H9 (cell line): ENCODE results near the gene GATC. TPM values are rescaled to one million over a fixed set of nuclear protein-coding genes. Genes with fewer than 3 reads are reported as not detected.

ENCODE experiments used
- DNase-seq: peaks from one replicate; pipeline ENCODE4 v3.0.0-alpha.2; 2017
- H2AFZ ChIP-seq: one replicate; pipeline ENCODE4 v1.6.1; 2013; ENCODE audit warnings: mild to moderate bottlenecking, low read length, control low read depth, moderate library complexity
- H2AK5ac ChIP-seq: 2 replicates; pipeline ENCODE4 v1.6.1; 2013; ENCODE audit warnings: low read length, control low read depth, mixed read lengths; ENCODE audit not compliant: insufficient read length
- H2BK120ac ChIP-seq: one replicate; pipeline ENCODE4 v1.6.1; 2013; ENCODE audit warnings: low read depth, mild to moderate bottlenecking, low read length, control low read depth, inconsistent platforms; ENCODE audit not compliant: poor library complexity, severe bottlenecking
- H2BK12ac ChIP-seq: 2 replicates; pipeline ENCODE4 v1.6.1; 2013; ENCODE audit warnings: low read length, control low read depth, mixed read lengths, low read depth; ENCODE audit not compliant: insufficient read length
- H2BK15ac ChIP-seq: 2 replicates; pipeline ENCODE4 v1.6.1; 2013; ENCODE audit warnings: low read depth, low read length, control low read depth
- H2BK20ac ChIP-seq: one replicate; pipeline ENCODE4 v1.6.1; 2013; ENCODE audit warnings: low read depth, mild to moderate bottlenecking, low read length, control low read depth, inconsistent platforms; ENCODE audit not compliant: poor library complexity, severe bottlenecking
- H2BK5ac ChIP-seq: 2 replicates; pipeline ENCODE4 v1.6.1; 2013; ENCODE audit warnings: low read length, control low read depth, mixed read lengths; ENCODE audit not compliant: insufficient read length
- H3K14ac ChIP-seq: 2 replicates; pipeline ENCODE4 v1.6.1; 2013; ENCODE audit warnings: low read length, control low read depth; ENCODE audit not compliant: insufficient read depth
- H3K18ac ChIP-seq: 2 replicates; pipeline ENCODE4 v1.6.1; 2013; ENCODE audit warnings: low read depth, mild to moderate bottlenecking, mixed read lengths, low read length, control low read depth; ENCODE audit not compliant: insufficient read length
- H3K23ac ChIP-seq: 2 replicates; pipeline ENCODE4 v1.6.1; 2013; ENCODE audit warnings: low read length, control low read depth, mixed read lengths, low read depth; ENCODE audit not compliant: insufficient read length
- H3K23me2 ChIP-seq: 2 replicates; pipeline ENCODE4 v1.6.1; 2013; ENCODE audit warnings: low read depth, mild to moderate bottlenecking, mixed read lengths, low read length, control low read depth; ENCODE audit not compliant: insufficient read length, poor library complexity, severe bottlenecking
- H3K27ac ChIP-seq: 2 replicates; pipeline ENCODE4 v1.5.1; 2013; ENCODE audit warnings: low read length, control low read depth, mixed read lengths, low read depth; ENCODE audit not compliant: insufficient read length
- H3K27me3 ChIP-seq: 2 replicates; pipeline ENCODE4 v1.6.1; 2013; ENCODE audit warnings: low read length, control low read depth, inconsistent platforms; ENCODE audit not compliant: insufficient read depth
- H3K4ac ChIP-seq: 2 replicates; pipeline ENCODE4 v1.6.1; 2013; ENCODE audit warnings: low read depth, mild to moderate bottlenecking, control low read depth, inconsistent platforms, low read length, moderate library complexity
- H3K4me1 ChIP-seq: 2 replicates; pipeline ENCODE4 v1.6.1; 2013; ENCODE audit warnings: low read length, control low read depth, inconsistent platforms; ENCODE audit not compliant: insufficient read depth
- H3K4me2 ChIP-seq: 2 replicates; pipeline ENCODE4 v1.6.1; 2013; ENCODE audit warnings: low read length, control low read depth, mixed read lengths; ENCODE audit not compliant: insufficient read length, insufficient read depth
- H3K56ac ChIP-seq: 2 replicates; pipeline ENCODE4 v1.6.1; 2013; ENCODE audit warnings: low read depth, mild to moderate bottlenecking, mixed read lengths, low read length, control low read depth; ENCODE audit not compliant: insufficient read length
- H3K79me1 ChIP-seq: 2 replicates; pipeline ENCODE4 v1.6.1; 2013; ENCODE audit warnings: low read depth, mild to moderate bottlenecking, moderate library complexity, low read length, control low read depth, inconsistent platforms; ENCODE audit not compliant: insufficient read depth, poor library complexity, severe bottlenecking
- H3K79me2 ChIP-seq: 2 replicates; pipeline ENCODE4 v1.6.1; 2013; ENCODE audit warnings: low read length, control low read depth, inconsistent platforms; ENCODE audit not compliant: insufficient read depth
- H3K9ac ChIP-seq: 2 replicates; pipeline ENCODE4 v1.6.1; 2013; ENCODE audit warnings: low read length, control low read depth, mixed read lengths; ENCODE audit not compliant: insufficient read length; ENCODE audit errors: extremely low read depth
- H3K9me3 ChIP-seq: one replicate; pipeline ENCODE4 v1.6.1; 2013; ENCODE audit warnings: low read depth, low read length, inconsistent platforms; ENCODE audit not compliant: control insufficient read depth
- H3T11ph ChIP-seq: one replicate; pipeline ENCODE4 v1.6.1; 2013; ENCODE audit warnings: mild to moderate bottlenecking, low read length, control low read depth, inconsistent platforms
- H4K20me1 ChIP-seq: one replicate; pipeline ENCODE4 v1.6.1; 2013; ENCODE audit not compliant: control insufficient read depth, insufficient read length, insufficient read depth
- H4K5ac ChIP-seq: 2 replicates; pipeline ENCODE4 v1.6.1; 2013; ENCODE audit warnings: low read depth, mild to moderate bottlenecking, mixed read lengths, low read length, control low read depth; ENCODE audit not compliant: insufficient read length
- H4K8ac ChIP-seq: replicated peaks from 2 replicates; pipeline ENCODE4 v1.6.1; 2013; ENCODE audit warnings: low read length, control low read depth, mixed read lengths, low read depth; ENCODE audit not compliant: insufficient read length
- H4K91ac ChIP-seq: 2 replicates; pipeline ENCODE4 v1.6.1; 2013; ENCODE audit warnings: low read depth, mild to moderate bottlenecking, moderate library complexity, mixed read lengths, low read length, control low read depth; ENCODE audit not compliant: insufficient read length
- H3K27ac Mint-ChIP-seq, 3 experiments: 2 replicates in 2 of 3; 3 replicates in 1 of 3; pipeline ENCODE4 v1.8.0; 2020 to 2021; ENCODE audit warnings: mixed read lengths in 3 of 3, mild to moderate bottlenecking in 1 of 3, moderate library complexity in 1 of 3
- H3K27me3 Mint-ChIP-seq: 2 replicates; pipeline ENCODE4 v1.8.0; 2021; ENCODE audit warnings: low read depth, mild to moderate bottlenecking, moderate library complexity, mixed read lengths
- H3K36me3 Mint-ChIP-seq, 3 experiments: 2 replicates in 2 of 3; 3 replicates in 1 of 3; pipeline ENCODE4 v1.8.0; 2020 to 2021; ENCODE audit warnings: low read depth in 3 of 3, mixed read lengths in 3 of 3; ENCODE audit not compliant: insufficient read depth in 1 of 3
- H3K4me1 Mint-ChIP-seq, 2 experiments: 2 replicates each; pipeline ENCODE4 v1.8.0; 2020; ENCODE audit warnings: mixed read lengths in 2 of 2
- H3K4me3 Mint-ChIP-seq, 2 experiments: 2 replicates in 1 of 2; 3 replicates in 1 of 2; pipeline ENCODE4 v1.8.0; 2020 to 2021; ENCODE audit warnings: mild to moderate bottlenecking in 2 of 2, mixed read lengths in 2 of 2, moderate library complexity in 1 of 2
- H3K9me3 Mint-ChIP-seq, 2 experiments: 2 replicates in 1 of 2; 3 replicates in 1 of 2; pipeline ENCODE4 v1.8.0; 2020; ENCODE audit warnings: mild to moderate bottlenecking in 2 of 2, mixed read lengths in 2 of 2, moderate library complexity in 1 of 2
- WGBS: extraction: QIAGEN DNeasy Blood & Tissue Kit; methylation state at CpG from one replicate; pipeline ENCODE4 v1.1.7; 2013; ENCODE audit warnings: missing lambda C conversion rate, low lambda C conversion rate, mixed read lengths; ENCODE audit not compliant: insufficient read length; ENCODE audit errors: extremely low coverage; 5-methylcytosine and 5-hydroxymethylcytosine counted together
- total RNA-seq: library from RNA; stranded (reverse); gene quantifications from 2 replicates; pipeline ENCODE4 v1.2.1, GENCODE V29; 2021
- TF ChIP-seq, protein P1 (sequence below): fragments of 200-600 bp; sonication (generic); conservative IDR thresholded peaks from 3 replicates; pipeline ENCODE4 v1.8.0; 2021; ENCODE audit warnings: antibody characterized with exemption, mild to moderate bottlenecking

Gene GATC
- total RNA-seq, 1 experiment from 2014 or later = 25.9 TPM

DNA sequence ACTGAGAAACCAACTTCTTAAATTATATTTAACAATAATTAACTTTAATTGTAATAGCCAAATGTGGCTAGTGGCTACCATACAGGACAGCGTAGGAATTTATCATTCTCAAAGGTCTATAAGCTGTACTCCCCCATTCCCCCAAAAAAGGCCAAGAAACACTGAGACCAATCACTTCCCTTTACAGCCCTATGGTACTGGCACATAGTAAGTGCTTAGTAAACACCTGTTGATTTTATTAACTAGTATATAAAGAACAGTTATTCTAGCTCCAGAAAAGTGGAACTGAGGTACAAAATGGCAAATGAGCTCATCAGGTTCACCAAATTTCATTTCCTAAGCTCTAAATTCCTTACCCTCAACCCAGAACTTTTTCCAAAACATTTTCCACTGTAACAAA, 29.4 kb downstream of the GATC start:
- Mint-ChIP-seq H3K4me1 (peaks cover 18% of the 10 kb centered on the region in 2 experiments), H3K36me3 (no peaks in the 10 kb centered on the region), H3K27me3 (no peaks in the 10 kb centered on the region), H3K4me3 (no peak overlapping the region), H3K9me3 (no peaks in the 10 kb centered on the region), H3K27ac (no peak overlapping the region)
- Histone ChIP-seq H3K27ac (no peak overlapping the region), H3K79me1 (no peaks in the 10 kb centered on the region), H3K9me3 (no peaks in the 10 kb centered on the region), H2BK12ac (no peak overlapping the region), H2BK120ac (no peak overlapping the region), H3T11ph (no peak overlapping the region), H2BK5ac (no peak overlapping the region), H2AFZ (no peak overlapping the region), H3K23me2 (no peaks in the 10 kb centered on the region), H3K56ac (no peak overlapping the region), H3K4ac (no peak overlapping the region), H3K14ac (no peak overlapping the region), H4K91ac (no peak overlapping the region), H3K27me3 (no peaks in the 10 kb centered on the region), H2AK5ac (no peak overlapping the region), H4K5ac (no peak overlapping the region), H3K18ac (no peak overlapping the region), H3K4me2 (no peak overlapping the region), H3K4me1 (no peaks in the 10 kb centered on the region; the same call in 1 of the 2 replicates), H4K20me1 (no peaks in the 10 kb centered on the region), H2BK20ac (no peak overlapping the region), H4K8ac (no peak overlapping the region), H3K79me2 (no peaks in the 10 kb centered on the region), H2BK15ac (no peak overlapping the region), H3K9ac (no peak overlapping the region), H3K23ac (no peak overlapping the region)
- TF ChIP-seq, protein P1, sequence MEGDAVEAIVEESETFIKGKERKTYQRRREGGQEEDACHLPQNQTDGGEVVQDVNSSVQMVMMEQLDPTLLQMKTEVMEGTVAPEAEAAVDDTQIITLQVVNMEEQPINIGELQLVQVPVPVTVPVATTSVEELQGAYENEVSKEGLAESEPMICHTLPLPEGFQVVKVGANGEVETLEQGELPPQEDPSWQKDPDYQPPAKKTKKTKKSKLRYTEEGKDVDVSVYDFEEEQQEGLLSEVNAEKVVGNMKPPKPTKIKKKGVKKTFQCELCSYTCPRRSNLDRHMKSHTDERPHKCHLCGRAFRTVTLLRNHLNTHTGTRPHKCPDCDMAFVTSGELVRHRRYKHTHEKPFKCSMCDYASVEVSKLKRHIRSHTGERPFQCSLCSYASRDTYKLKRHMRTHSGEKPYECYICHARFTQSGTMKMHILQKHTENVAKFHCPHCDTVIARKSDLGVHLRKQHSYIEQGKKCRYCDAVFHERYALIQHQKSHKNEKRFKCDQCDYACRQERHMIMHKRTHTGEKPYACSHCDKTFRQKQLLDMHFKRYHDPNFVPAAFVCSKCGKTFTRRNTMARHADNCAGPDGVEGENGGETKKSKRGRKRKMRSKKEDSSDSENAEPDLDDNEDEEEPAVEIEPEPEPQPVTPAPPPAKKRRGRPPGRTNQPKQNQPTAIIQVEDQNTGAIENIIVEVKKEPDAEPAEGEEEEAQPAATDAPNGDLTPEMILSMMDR = no peak
- DNase-seq = no peak
- no CpG with 5 or more reads among the region's 1 CpG for WGBS
